HepG2 (cell line): Measurements from ENCODE around the gene VDAC1. TPM values are rescaled to one million over a fixed set of nuclear protein-coding genes. Genes with fewer than 3 reads are reported as not detected.

Source experiments
- ATF7 ChIP-seq, 2 experiments: fragments of 450-650 bp in 1 of 2; sonication (generic) in 1 of 2; formaldehyde crosslinking in 1 of 2; IDR thresholded peaks; 2 replicates each; pipeline versions ENCODE4 v1.4.0 to v1.6.1; 2016 to 2020; ENCODE audit warnings: antibody characterized with exemption in 1 of 2, mild to moderate bottlenecking in 1 of 2, missing genetic modification reagents in 1 of 2
- CEBPB ChIP-seq: IDR thresholded peaks from 2 replicates; pipeline ENCODE4 v1.6.1; 2011; ENCODE audit warnings: low read depth, low read length, improper control_type of control experiment, borderline replicate concordance
- CEBPG ChIP-seq: IDR thresholded peaks from 2 replicates; pipeline ENCODE4 v1.6.1; 2016
- FLYWCH1 ChIP-seq: sonication (generic); formaldehyde crosslinking; IDR thresholded peaks from 2 replicates; pipeline ENCODE4 v1.8.1; 2023; ENCODE audit warnings: mild to moderate bottlenecking, missing genetic modification reagents
- FOXK2 ChIP-seq: fragments of 450-650 bp; IDR thresholded peaks from 2 replicates; pipeline ENCODE4 v1.6.1; 2016
- NFRKB ChIP-seq: fragments of 450-650 bp; IDR thresholded peaks from 2 replicates; pipeline ENCODE4 v1.6.1; 2017
- NKX3-1 ChIP-seq: sonication (generic); formaldehyde crosslinking; IDR thresholded peaks from 2 replicates; pipeline ENCODE4 v1.5.0; 2020; ENCODE audit warnings: missing genetic modification reagents
- RORA ChIP-seq: sonication (generic); formaldehyde crosslinking; IDR thresholded peaks from 2 replicates; pipeline ENCODE4 v1.5.0; 2020; ENCODE audit warnings: mild to moderate bottlenecking, missing genetic modification reagents, moderate library complexity
- SKI ChIP-seq: fragments of 450-650 bp; IDR thresholded peaks from one replicate; pipeline ENCODE4 v1.6.1; 2018; ENCODE audit warnings: mild to moderate bottlenecking; ENCODE audit not compliant: partially characterized antibody
- SRSF9 ChIP-seq: fragments of 200-400 bp; formaldehyde crosslinking; IDR thresholded peaks from 2 replicates; pipeline ENCODE4 v1.6.1; 2018; ENCODE audit warnings: borderline replicate concordance, mild to moderate bottlenecking, low read depth, low read length; ENCODE audit not compliant: insufficient read depth, poor library complexity, severe bottlenecking
- ZNF263 ChIP-seq: sonication (generic); formaldehyde crosslinking; IDR thresholded peaks from 2 replicates; pipeline ENCODE4 v1.4.0; 2020; ENCODE audit warnings: missing genetic modification reagents
- ZNF816 ChIP-seq: sonication (generic); formaldehyde crosslinking; IDR thresholded peaks from 2 replicates; pipeline ENCODE4 v1.8.0; 2022; ENCODE audit warnings: missing genetic modification reagents, mild to moderate bottlenecking, borderline replicate concordance
- polyA plus RNA-seq, 8 experiments: library from polyadenylated mRNA; depleted of rRNA in 3 of 8; stranded (reverse) in 7 of 8; unstranded in 1 of 8; fragments of >200 nt; fragmentation: Illumina TruSeq in 4 of 8; extraction: Trizol in 4 of 8; gene quantifications; 2 replicates each; pipeline versions ENCODE4 v1.2.1 to v1.2.3, GENCODE V29; 2011 to 2016; ENCODE audit warnings: low read depth in 4 of 8, missing spikeins in 1 of 8, mixed read lengths in 1 of 8; ENCODE audit not compliant: insufficient read depth in 1 of 8
- total RNA-seq, 5 experiments: library from RNA; depleted of rRNA; stranded (reverse); fragments of >200 nt; fragmentation: Illumina TruSeq; extraction: Trizol; gene quantifications; 2 replicates each; pipeline ENCODE4 v1.2.3, GENCODE V29; 2016; ENCODE audit warnings: low read depth in 1 of 5
- TF ChIP-seq, protein P1 (sequence below): IDR thresholded peaks from 2 replicates; pipeline ENCODE4 v1.6.1; 2016; ENCODE audit warnings: low read depth, borderline replicate concordance
- TF ChIP-seq, protein P2 (sequence below): sonication (generic); formaldehyde crosslinking; IDR thresholded peaks from 2 replicates; pipeline ENCODE4 v1.4.0; 2020; ENCODE audit warnings: missing genetic modification reagents
- TF ChIP-seq, protein P3 (sequence below): IDR thresholded peaks from 2 replicates; pipeline ENCODE4 v1.6.1; 2012; ENCODE audit warnings: inconsistent platforms
- TF ChIP-seq, protein P4 (sequence below): sonication (generic); formaldehyde crosslinking; IDR thresholded peaks from 2 replicates; pipeline ENCODE4 v1.9.0; 2022; ENCODE audit warnings: missing genetic modification reagents, mild to moderate bottlenecking, borderline replicate concordance

VDAC1 gene
- total and polyA plus RNA-seq, 2 of the 13 experiments (the other 11 are each of a cell fraction or from before 2014, with no cell fraction given): 112 to 380 TPM

DNA sequence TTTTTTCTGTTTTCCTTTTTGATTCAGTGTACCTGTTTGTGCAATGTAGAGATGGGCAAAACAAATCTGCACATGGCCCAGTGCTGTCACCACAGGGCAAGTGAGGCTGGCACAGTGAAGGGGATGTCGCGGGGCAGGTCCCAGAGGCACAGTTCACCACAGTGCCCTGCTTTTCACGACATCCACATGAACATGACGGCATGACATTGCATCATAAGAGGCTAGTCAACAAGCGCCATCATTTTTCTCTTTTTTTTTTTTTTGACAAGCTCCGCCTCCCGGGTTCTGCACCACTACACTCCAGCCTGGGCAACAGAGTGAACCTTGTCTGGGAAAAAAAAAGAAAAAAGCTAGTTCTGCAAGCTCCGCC, 42.9 kb upstream of the VDAC1 start (continued):
- TF ChIP-seq, protein P1, sequence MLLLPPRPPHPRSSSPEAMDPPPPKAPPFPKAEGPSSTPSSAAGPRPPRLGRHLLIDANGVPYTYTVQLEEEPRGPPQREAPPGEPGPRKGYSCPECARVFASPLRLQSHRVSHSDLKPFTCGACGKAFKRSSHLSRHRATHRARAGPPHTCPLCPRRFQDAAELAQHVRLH (CRISPR knock-in tag): no peak
- TF ChIP-seq SRSF9: no peak
- TF ChIP-seq, protein P2, sequence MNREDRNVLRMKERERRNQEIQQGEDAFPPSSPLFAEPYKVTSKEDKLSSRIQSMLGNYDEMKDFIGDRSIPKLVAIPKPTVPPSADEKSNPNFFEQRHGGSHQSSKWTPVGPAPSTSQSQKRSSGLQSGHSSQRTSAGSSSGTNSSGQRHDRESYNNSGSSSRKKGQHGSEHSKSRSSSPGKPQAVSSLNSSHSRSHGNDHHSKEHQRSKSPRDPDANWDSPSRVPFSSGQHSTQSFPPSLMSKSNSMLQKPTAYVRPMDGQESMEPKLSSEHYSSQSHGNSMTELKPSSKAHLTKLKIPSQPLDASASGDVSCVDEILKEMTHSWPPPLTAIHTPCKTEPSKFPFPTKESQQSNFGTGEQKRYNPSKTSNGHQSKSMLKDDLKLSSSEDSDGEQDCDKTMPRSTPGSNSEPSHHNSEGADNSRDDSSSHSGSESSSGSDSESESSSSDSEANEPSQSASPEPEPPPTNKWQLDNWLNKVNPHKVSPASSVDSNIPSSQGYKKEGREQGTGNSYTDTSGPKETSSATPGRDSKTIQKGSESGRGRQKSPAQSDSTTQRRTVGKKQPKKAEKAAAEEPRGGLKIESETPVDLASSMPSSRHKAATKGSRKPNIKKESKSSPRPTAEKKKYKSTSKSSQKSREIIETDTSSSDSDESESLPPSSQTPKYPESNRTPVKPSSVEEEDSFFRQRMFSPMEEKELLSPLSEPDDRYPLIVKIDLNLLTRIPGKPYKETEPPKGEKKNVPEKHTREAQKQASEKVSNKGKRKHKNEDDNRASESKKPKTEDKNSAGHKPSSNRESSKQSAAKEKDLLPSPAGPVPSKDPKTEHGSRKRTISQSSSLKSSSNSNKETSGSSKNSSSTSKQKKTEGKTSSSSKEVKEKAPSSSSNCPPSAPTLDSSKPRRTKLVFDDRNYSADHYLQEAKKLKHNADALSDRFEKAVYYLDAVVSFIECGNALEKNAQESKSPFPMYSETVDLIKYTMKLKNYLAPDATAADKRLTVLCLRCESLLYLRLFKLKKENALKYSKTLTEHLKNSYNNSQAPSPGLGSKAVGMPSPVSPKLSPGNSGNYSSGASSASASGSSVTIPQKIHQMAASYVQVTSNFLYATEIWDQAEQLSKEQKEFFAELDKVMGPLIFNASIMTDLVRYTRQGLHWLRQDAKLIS (CRISPR knock-in tag): no peak
- no peak for TF ChIP-seq RORA
- TF ChIP-seq FOXK2: no peak
- no peak for TF ChIP-seq ZNF816 (CRISPR knock-in tag)
- TF ChIP-seq SKI: no peak
- TF ChIP-seq ATF7 (IDR thresholded peaks at IDR 0.05): peak; percentile 41; the same call in 1 of the 2 replicates
- no peak for TF ChIP-seq ATF7 (CRISPR knock-in tag; IDR thresholded peaks at IDR 0.05)
- TF ChIP-seq, protein P3, sequence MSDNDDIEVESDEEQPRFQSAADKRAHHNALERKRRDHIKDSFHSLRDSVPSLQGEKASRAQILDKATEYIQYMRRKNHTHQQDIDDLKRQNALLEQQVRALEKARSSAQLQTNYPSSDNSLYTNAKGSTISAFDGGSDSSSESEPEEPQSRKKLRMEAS: no peak
- TF ChIP-seq NKX3-1 (CRISPR knock-in tag): no peak
- TF ChIP-seq CEBPG: 0 out of 2 replicates have a peak, but pooled peaks have one; percentile 35
- TF ChIP-seq, protein P4, sequence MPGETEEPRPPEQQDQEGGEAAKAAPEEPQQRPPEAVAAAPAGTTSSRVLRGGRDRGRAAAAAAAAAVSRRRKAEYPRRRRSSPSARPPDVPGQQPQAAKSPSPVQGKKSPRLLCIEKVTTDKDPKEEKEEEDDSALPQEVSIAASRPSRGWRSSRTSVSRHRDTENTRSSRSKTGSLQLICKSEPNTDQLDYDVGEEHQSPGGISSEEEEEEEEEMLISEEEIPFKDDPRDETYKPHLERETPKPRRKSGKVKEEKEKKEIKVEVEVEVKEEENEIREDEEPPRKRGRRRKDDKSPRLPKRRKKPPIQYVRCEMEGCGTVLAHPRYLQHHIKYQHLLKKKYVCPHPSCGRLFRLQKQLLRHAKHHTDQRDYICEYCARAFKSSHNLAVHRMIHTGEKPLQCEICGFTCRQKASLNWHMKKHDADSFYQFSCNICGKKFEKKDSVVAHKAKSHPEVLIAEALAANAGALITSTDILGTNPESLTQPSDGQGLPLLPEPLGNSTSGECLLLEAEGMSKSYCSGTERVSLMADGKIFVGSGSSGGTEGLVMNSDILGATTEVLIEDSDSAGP (CRISPR knock-in tag): no peak
- no peak for TF ChIP-seq FLYWCH1 (CRISPR knock-in tag)
- peak; percentile 73 for TF ChIP-seq CEBPB
- TF ChIP-seq ZNF263 (CRISPR knock-in tag): no peak
- TF ChIP-seq NFRKB: no peak
